Measurements from ENCODE around the gene HOXC10. TPM values are rescaled to one million over a fixed set of nuclear protein-coding genes. Genes with fewer than 3 reads are reported as not detected.

HOXC10 gene
- total and polyA plus RNA-seq, 10 of the 15 experiments (the other 5 are each of a cell fraction or from before 2014, with no cell fraction given), result 0.59 TPM; not detected in 9

DNA sequence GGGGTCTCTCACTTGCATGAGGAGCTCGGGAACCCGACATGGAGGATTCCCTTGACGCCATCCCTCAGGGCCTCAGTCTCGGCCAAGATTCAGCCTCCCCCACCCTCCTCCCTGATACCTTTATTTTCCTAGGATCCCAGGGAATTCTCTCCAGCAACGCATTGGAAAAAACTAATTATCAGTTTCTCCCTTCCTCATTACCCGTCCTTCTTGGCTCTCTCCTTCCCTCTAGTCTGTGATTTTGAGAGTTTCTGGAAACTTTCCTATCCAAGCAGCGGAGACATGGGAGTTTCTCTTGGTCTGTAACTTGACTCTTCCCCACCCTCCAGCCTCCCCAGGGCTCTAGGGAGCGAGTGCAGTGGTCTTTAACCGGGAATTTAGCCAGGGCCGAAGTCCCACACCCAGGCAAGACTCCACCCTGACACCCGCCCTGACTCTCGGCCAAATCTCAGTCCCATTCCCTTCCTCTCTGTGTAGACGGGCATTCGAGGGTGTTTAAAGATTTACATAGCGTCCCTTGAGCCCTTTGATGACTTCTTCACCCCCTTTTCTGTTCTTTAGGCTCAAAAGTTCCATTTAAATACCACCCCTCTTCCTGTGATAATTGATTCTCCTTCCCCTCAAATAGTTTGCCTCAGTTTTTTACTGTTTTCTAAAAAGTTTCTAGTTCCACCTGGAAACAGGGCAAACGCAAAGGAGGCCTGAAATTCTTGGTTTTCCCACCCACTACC lies 54.6 kb downstream of the HOXC10 start:
- CTCF ChIA-PET, result interaction anchor here (1.4 to 1.8 kb wide), 3 partner anchors 162 to 175 kb away, joined by 4 to 5 read pairs (median 5); no protein-coding TSS in a partner anchor
- no peak overlapping the region for H3K27ac ChIP-seq (ENCODE audit: control insufficient read depth, insufficient read depth)
- no peaks in the 10 kb centered on the region for H3K79me2 ChIP-seq (ENCODE audit: control insufficient read depth, insufficient read depth, low read length)
- no peaks in the 10 kb centered on the region; the same call in 2 of the 3 replicates for H3K9me3 ChIP-seq (replicated peaks; ENCODE audit: control insufficient read depth, insufficient read depth, low read length)
- DNase-seq (ENCODE audit: low read depth, low spot score), result no peak
- no peaks in the 10 kb centered on the region for H3K36me3 ChIP-seq (ENCODE audit: control insufficient read depth in 2 of 2, insufficient read depth in 2 of 2, low read length in 1 of 2)
- H3K27me3 ChIP-seq (replicated peaks in 1 of 2; ENCODE audit: control insufficient read depth in 2 of 2, insufficient read depth in 2 of 2, low read length in 1 of 2), result peaks cover 1 to 9% of the 10 kb centered on the region in 2 experiments
- H3K4me3 ChIP-seq, result no peak overlapping the region
- no peaks in the 10 kb centered on the region for H3K4me1 ChIP-seq (ENCODE audit: control insufficient read depth, insufficient read depth, low read length)
- in situ Hi-C loops (cut with MboI) (no loop called here), intact Hi-C loops (cut with micrococcal nuclease; ENCODE audit: unreplicated experiment) (no loop called here)
- WGBS (ENCODE audit: insufficient coverage, insufficient replicate concordance, low lambda C conversion rate, missing lambda C conversion rate), result 15% methylated on average over 16 of the region's 16 CpGs
- H4K20me1 ChIP-seq (ENCODE audit: control insufficient read depth, insufficient read depth), result no peaks in the 10 kb centered on the region
- TF ChIP-seq GABPA (IDR thresholded peaks at IDR 0.05; ENCODE audit: low read depth) (no peak), SRF (IDR thresholded peaks at IDR 0.05; ENCODE audit: low read depth in 2 of 2, low read length in 2 of 2) (no peak), CBX5 (IDR thresholded peaks at IDR 0.05; ENCODE audit: low read depth) (no peak), ETV6 (conservative IDR thresholded peaks at IDR 0.05 in 1 of 2, IDR thresholded peaks at IDR 0.05 in 1 of 2; ENCODE audit: borderline replicate concordance in 1 of 2, low read depth in 1 of 2) (no peak), SMC3 (IDR thresholded peaks at IDR 0.05; ENCODE audit: borderline replicate concordance, low read length) (no peak), PAX5 (IDR thresholded peaks at IDR 0.05; ENCODE audit: borderline replicate concordance, low read depth, low read length) (no peak), ZNF217 (IDR thresholded peaks at IDR 0.05) (no peak), SREBF2 (IDR thresholded peaks at IDR 0.05; ENCODE audit: low read length) (no peak), PML (IDR thresholded peaks at IDR 0.05; ENCODE audit: low read length) (no peak), NFYB (IDR thresholded peaks at IDR 0.05; ENCODE audit: insufficient read depth, low read depth, low read length) (no peak), ZZZ3 (IDR thresholded peaks at IDR 0.05; ENCODE audit: control insufficient read depth, insufficient read length, low read depth) (no peak), SUPT20H (IDR thresholded peaks at IDR 0.05; ENCODE audit: borderline replicate concordance, control insufficient read depth, low read depth, low read length) (no peak), TCF12 (IDR thresholded peaks at IDR 0.05; ENCODE audit: low read depth, low read length) (no peak), NRF1 (conservative IDR thresholded peaks at IDR 0.05; ENCODE audit: low read depth, low read length) (no peak), LARP7 (IDR thresholded peaks at IDR 0.05) (no peak)
- TF ChIP-seq, protein P1, sequence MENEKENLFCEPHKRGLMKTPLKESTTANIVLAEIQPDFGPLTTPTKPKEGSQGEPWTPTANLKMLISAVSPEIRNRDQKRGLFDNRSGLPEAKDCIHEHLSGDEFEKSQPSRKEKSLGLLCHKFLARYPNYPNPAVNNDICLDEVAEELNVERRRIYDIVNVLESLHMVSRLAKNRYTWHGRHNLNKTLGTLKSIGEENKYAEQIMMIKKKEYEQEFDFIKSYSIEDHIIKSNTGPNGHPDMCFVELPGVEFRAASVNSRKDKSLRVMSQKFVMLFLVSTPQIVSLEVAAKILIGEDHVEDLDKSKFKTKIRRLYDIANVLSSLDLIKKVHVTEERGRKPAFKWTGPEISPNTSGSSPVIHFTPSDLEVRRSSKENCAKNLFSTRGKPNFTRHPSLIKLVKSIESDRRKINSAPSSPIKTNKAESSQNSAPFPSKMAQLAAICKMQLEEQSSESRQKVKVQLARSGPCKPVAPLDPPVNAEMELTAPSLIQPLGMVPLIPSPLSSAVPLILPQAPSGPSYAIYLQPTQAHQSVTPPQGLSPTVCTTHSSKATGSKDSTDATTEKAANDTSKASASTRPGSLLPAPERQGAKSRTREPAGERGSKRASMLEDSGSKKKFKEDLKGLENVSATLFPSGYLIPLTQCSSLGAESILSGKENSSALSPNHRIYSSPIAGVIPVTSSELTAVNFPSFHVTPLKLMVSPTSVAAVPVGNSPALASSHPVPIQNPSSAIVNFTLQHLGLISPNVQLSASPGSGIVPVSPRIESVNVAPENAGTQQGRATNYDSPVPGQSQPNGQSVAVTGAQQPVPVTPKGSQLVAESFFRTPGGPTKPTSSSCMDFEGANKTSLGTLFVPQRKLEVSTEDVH (IDR thresholded peaks at IDR 0.05; ENCODE audit: low read depth, partially characterized antibody), result no peak
- TF ChIP-seq, protein P2, sequence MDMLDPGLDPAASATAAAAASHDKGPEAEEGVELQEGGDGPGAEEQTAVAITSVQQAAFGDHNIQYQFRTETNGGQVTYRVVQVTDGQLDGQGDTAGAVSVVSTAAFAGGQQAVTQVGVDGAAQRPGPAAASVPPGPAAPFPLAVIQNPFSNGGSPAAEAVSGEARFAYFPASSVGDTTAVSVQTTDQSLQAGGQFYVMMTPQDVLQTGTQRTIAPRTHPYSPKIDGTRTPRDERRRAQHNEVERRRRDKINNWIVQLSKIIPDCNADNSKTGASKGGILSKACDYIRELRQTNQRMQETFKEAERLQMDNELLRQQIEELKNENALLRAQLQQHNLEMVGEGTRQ (IDR thresholded peaks at IDR 0.05; ENCODE audit: borderline replicate concordance, low read depth, low read length), result no peak
- TF ChIP-seq, protein P3, sequence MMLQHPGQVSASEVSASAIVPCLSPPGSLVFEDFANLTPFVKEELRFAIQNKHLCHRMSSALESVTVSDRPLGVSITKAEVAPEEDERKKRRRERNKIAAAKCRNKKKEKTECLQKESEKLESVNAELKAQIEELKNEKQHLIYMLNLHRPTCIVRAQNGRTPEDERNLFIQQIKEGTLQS (IDR thresholded peaks at IDR 0.05; ENCODE audit: borderline replicate concordance, extremely low read depth, low read depth, low read length), result no peak
- H3K4me2 ChIP-seq (ENCODE audit: control insufficient read depth, insufficient read depth), result no peak overlapping the region
- no peak overlapping the region for H3K9ac ChIP-seq (ENCODE audit: control insufficient read depth, insufficient read depth, low read length)
- FAIRE-seq, result no peak
- SMC1A ChIA-PET (ENCODE audit: uncharacterized antibody, unreplicated experiment), result interaction anchor here (1.2 to 2.7 kb wide), 3 partner anchors 11 to 112 kb away, joined by 3 to 9 read pairs (median 3); partner anchors contain the start of gene HOXC4
- no peak overlapping the region for H2AFZ ChIP-seq (ENCODE audit: control insufficient read depth, low read depth, low read length)
- ATAC-seq, result no peak
- POLR2A ChIA-PET, result no interaction called here
- RAD21 ChIA-PET (ENCODE audit: unreplicated experiment), result interaction anchor here (1.2 to 4.2 kb wide), 2 partner anchors 14 kb away, joined by 3 to 18 read pairs; partner anchors contain the start of gene HOXC4
- BruUV-seq (replicated peaks), result no TSS peak
